H1 (cell line): ENCODE results near the gene PCDHB15. TPM values are rescaled to one million over a fixed set of nuclear protein-coding genes. Genes with fewer than 3 reads are reported as not detected.
"Not testable (repeated sequence)": the region's sequence is repeated elsewhere in the genome, so short reads cannot be mapped to it uniquely, and the experiment has no call there.

Source experiments
- CTCF ChIA-PET: fragments of 300-600 bp; sonication (Branson Sonifier 250); formaldehyde crosslinking; loops from one replicate; lab custom pipeline; 2021; ENCODE audit not compliant: partially characterized antibody; lab: Charles Lee
- POLR2A ChIA-PET: fragments of 300-600 bp; sonication (Branson Sonifier 250); formaldehyde crosslinking; loops from one replicate; lab custom pipeline; 2021; ENCODE audit warnings: inconsistent platforms; ENCODE audit not compliant: partially characterized antibody; lab: Charles Lee
- DNase-seq, 2 experiments: peaks; one replicate each; pipeline versions ENCODE4 v3.0.0 to v3.0.0-alpha.2; 2010 to 2022; ENCODE audit warnings: low spot score in 2 of 2, low read depth in 1 of 2, mixed read lengths in 1 of 2
- FAIRE-seq: peaks from 2 replicates; lab custom pipeline; 2011; peaks lifted over from hg19 to GRCh38; lab: Jason Lieb, UNC
- H2AFZ ChIP-seq: 2 replicates; pipeline ENCODE4 v1.8.1; 2012; ENCODE audit warnings: low read length, inconsistent platforms
- H2AK5ac ChIP-seq: 2 replicates; pipeline ENCODE4 v1.6.1; 2013; ENCODE audit warnings: low read depth, low read length
- H2BK120ac ChIP-seq: replicated peaks from 2 replicates; pipeline ENCODE3; 2013; ENCODE audit warnings: low read depth, low read length, inconsistent platforms
- H2BK12ac ChIP-seq: 2 replicates; pipeline ENCODE4 v1.6.1; 2013; ENCODE audit warnings: low read depth, low read length
- H2BK15ac ChIP-seq: 2 replicates; pipeline ENCODE4 v1.6.1; 2013; ENCODE audit warnings: low read length
- H2BK20ac ChIP-seq: 2 replicates; pipeline ENCODE4 v1.6.1; 2013; ENCODE audit warnings: low read length
- H2BK5ac ChIP-seq: 2 replicates; pipeline ENCODE4 v1.6.1; 2013; ENCODE audit warnings: low read depth, low read length
- H3K14ac ChIP-seq: 2 replicates; pipeline ENCODE4 v1.6.1; 2013; ENCODE audit warnings: inconsistent platforms; ENCODE audit not compliant: insufficient read length
- H3K18ac ChIP-seq: 2 replicates; pipeline ENCODE4 v1.6.1; 2013; ENCODE audit warnings: low read length; ENCODE audit errors: extremely low read depth
- H3K23ac ChIP-seq: 2 replicates; pipeline ENCODE4 v1.6.1; 2013; ENCODE audit warnings: inconsistent platforms; ENCODE audit not compliant: insufficient read length
- H3K23me2 ChIP-seq: 2 replicates; pipeline ENCODE4 v1.6.1; 2013; ENCODE audit warnings: low read depth, low read length
- H3K27ac ChIP-seq: 2 replicates; pipeline ENCODE4 v1.6.1; 2011; ENCODE audit warnings: low read depth, low read length, inconsistent platforms
- H3K27me3 ChIP-seq, 4 experiments: replicated peaks in 1 of 4; 1 replicate in 1 of 4; 2 replicates in 3 of 4; pipeline versions ENCODE4 v1.6.1 to v1.8.1; 2011 to 2013; ENCODE audit warnings: low read length in 3 of 4, mild to moderate bottlenecking in 3 of 4, inconsistent platforms in 2 of 4, mixed read lengths in 2 of 4, moderate library complexity in 1 of 4; ENCODE audit not compliant: control insufficient read depth in 3 of 4, insufficient read depth in 3 of 4; ENCODE audit errors: extremely low read depth in 1 of 4
- H3K36me3 ChIP-seq, 4 experiments: 2 replicates each; pipeline versions ENCODE4 v1.6.1 to v1.8.1; 2011 to 2013; ENCODE audit warnings: mild to moderate bottlenecking in 4 of 4, low read length in 3 of 4, moderate library complexity in 2 of 4, control low read depth in 1 of 4, inconsistent platforms in 1 of 4; ENCODE audit not compliant: insufficient read depth in 4 of 4, control insufficient read depth in 2 of 4
- H3K4ac ChIP-seq: replicated peaks from 2 replicates; pipeline ENCODE3; 2013; ENCODE audit warnings: low read length, low read depth, mixed read lengths, inconsistent platforms; ENCODE audit not compliant: insufficient read length
- H3K4me1 ChIP-seq, 4 experiments: replicated peaks in 1 of 4; 1 replicate in 1 of 4; 2 replicates in 3 of 4; pipeline versions ENCODE4 v1.6.1 to v1.8.1; 2011 to 2013; ENCODE audit warnings: low read length in 3 of 4, inconsistent platforms in 2 of 4, mixed read lengths in 1 of 4; ENCODE audit not compliant: insufficient read depth in 4 of 4, control insufficient read depth in 3 of 4
- H3K4me2 ChIP-seq, 2 experiments: 2 replicates each; pipeline versions ENCODE4 v1.6.1 to v1.8.1; 2011 to 2013; ENCODE audit warnings: low read depth in 2 of 2, low read length in 2 of 2, control low read depth in 1 of 2, inconsistent platforms in 1 of 2, mild to moderate bottlenecking in 1 of 2; ENCODE audit not compliant: insufficient read depth in 1 of 2
- H3K4me3 ChIP-seq, 4 experiments: fragments of 200-600, 300-600 bp in 1 of 4; sonication (generic), shearing (Covaris generic), sonication (Bioruptor Twin) in 1 of 4; 2 replicates each; pipeline versions ENCODE4 v1.5.1 to v1.8.1; 2011 to 2016; ENCODE audit warnings: low read length in 4 of 4, low read depth in 3 of 4, control low read depth in 2 of 4, inconsistent platforms in 2 of 4, mild to moderate bottlenecking in 2 of 4, mixed read lengths in 1 of 4, moderate library complexity in 1 of 4; ENCODE audit not compliant: insufficient read depth in 2 of 4; ENCODE audit errors: extremely low read depth in 1 of 4
- H3K56ac ChIP-seq: replicated peaks from 2 replicates; pipeline ENCODE3; 2013; ENCODE audit warnings: low read depth, mild to moderate bottlenecking, mixed read lengths, low read length, inconsistent platforms; ENCODE audit not compliant: insufficient read length
- H3K79me1 ChIP-seq: 2 replicates; pipeline ENCODE4 v1.6.1; 2013; ENCODE audit warnings: low read depth, low read length, control low read depth
- H3K79me2 ChIP-seq, 2 experiments: 2 replicates each; pipeline versions ENCODE4 v1.6.1 to v1.8.1; 2012 to 2013; ENCODE audit warnings: low read length in 2 of 2, mild to moderate bottlenecking in 2 of 2, inconsistent platforms in 1 of 2; ENCODE audit not compliant: insufficient read depth in 2 of 2, control insufficient read depth in 1 of 2
- H3K9ac ChIP-seq, 4 experiments: replicated peaks in 1 of 4; 1 replicate in 1 of 4; 2 replicates in 3 of 4; pipeline versions ENCODE4 v1.6.1 to v1.8.1; 2011 to 2013; ENCODE audit warnings: low read depth in 3 of 4, low read length in 3 of 4, control low read depth in 2 of 4, mild to moderate bottlenecking in 2 of 4, moderate library complexity in 2 of 4, inconsistent platforms in 1 of 4; ENCODE audit errors: extremely low read depth in 1 of 4
- H3K9me3 ChIP-seq, 2 experiments: 2 replicates each; pipeline versions ENCODE4 v1.6.1 to v1.8.1; 2012 to 2013; ENCODE audit warnings: mild to moderate bottlenecking in 2 of 2, moderate library complexity in 2 of 2, control low read depth in 1 of 2, inconsistent platforms in 1 of 2, low read depth in 1 of 2, low read length in 1 of 2, mixed read lengths in 1 of 2; ENCODE audit not compliant: insufficient read depth in 2 of 2
- H4K20me1 ChIP-seq, 2 experiments: replicated peaks in 1 of 2; 2 replicates each; pipeline versions ENCODE3 to v1.8.1; 2011 to 2013; ENCODE audit warnings: inconsistent platforms in 2 of 2, low read length in 2 of 2, mild to moderate bottlenecking in 1 of 2; ENCODE audit not compliant: insufficient read depth in 2 of 2, control insufficient read depth in 1 of 2
- H4K5ac ChIP-seq: 2 replicates; pipeline ENCODE4 v1.6.1; 2013; ENCODE audit warnings: low read length, low read depth, mixed read lengths, inconsistent platforms; ENCODE audit not compliant: insufficient read length
- H4K8ac ChIP-seq: 2 replicates; pipeline ENCODE4 v1.8.0; 2013; ENCODE audit warnings: mild to moderate bottlenecking, moderate library complexity, low read length, inconsistent platforms; ENCODE audit not compliant: insufficient read depth; ENCODE audit errors: extremely low read depth
- H4K91ac ChIP-seq: replicated peaks from 2 replicates; pipeline ENCODE3; 2013; ENCODE audit warnings: low read length, mixed read lengths, inconsistent platforms; ENCODE audit not compliant: insufficient read length
- WGBS, 2 experiments: shearing (Covaris generic) in 1 of 2; methylation state at CpG; one replicate each; pipeline versions ENCODE4 v1.1.6 to v1.1.7; 2013 to 2015; ENCODE audit warnings: low lambda C conversion rate in 2 of 2, mixed read lengths in 2 of 2, inconsistent platforms in 1 of 2, low coverage in 1 of 2, missing lambda C conversion rate in 1 of 2; ENCODE audit not compliant: insufficient replicate concordance in 2 of 2, insufficient coverage in 1 of 2, insufficient read length in 1 of 2; ENCODE audit errors: extremely low coverage in 1 of 2, missing lambda C conversion rate in 1 of 2; 5-methylcytosine and 5-hydroxymethylcytosine counted together
- polyA plus RNA-seq, 7 experiments: library from polyadenylated mRNA; depleted of rRNA in 3 of 7; stranded (reverse) in 5 of 7; unstranded in 2 of 7; fragments of >200 nt in 5 of 7; fragments of 200-250 nt in 2 of 7; gene quantifications; 1 replicate in 5 of 7; 2 replicates in 1 of 7; 4 replicates in 1 of 7; pipeline versions ENCODE4 v1.2.1 to v1.2.3, GENCODE V29; 2011 to 2013; ENCODE audit warnings: missing spikeins in 2 of 7, mixed read lengths in 2 of 7
- total RNA-seq: library from RNA; stranded (reverse); fragmentation: NEBNext Ultra II Directional; extraction: Animal tissue kit (Norgen Biotek cat#: 25700); gene quantifications from 2 replicates; pipeline ENCODE4 v1.2.1, GENCODE V29; 2021

Gene PCDHB15
- total and polyA plus RNA-seq, 2 of the 8 experiments (the other 6 are each of a cell fraction or from before 2014, with no cell fraction given), result 2.8 to 4.0 TPM

GRCh38 chr5:141216035-141216434, 29.2 kb upstream of the PCDHB15 start:
- H2BK12ac ChIP-seq, H3K14ac ChIP-seq, FAIRE-seq, H2BK5ac ChIP-seq, H3K4me3 ChIP-seq, H3K9ac ChIP-seq, H4K91ac ChIP-seq, DNase-seq, H3K23me2 ChIP-seq, H2AK5ac ChIP-seq, H3K79me1 ChIP-seq, H2BK120ac ChIP-seq, H3K23ac ChIP-seq, H4K5ac ChIP-seq, H3K36me3 ChIP-seq, H3K4me1 ChIP-seq, H4K20me1 ChIP-seq, H3K18ac ChIP-seq, H2BK15ac ChIP-seq, POLR2A ChIA-PET, H3K27ac ChIP-seq, H2BK20ac ChIP-seq, H3K4me2 ChIP-seq, H3K56ac ChIP-seq, H3K79me2 ChIP-seq, H3K4ac ChIP-seq, H3K27me3 ChIP-seq, H4K8ac ChIP-seq, H2AFZ ChIP-seq: not testable (repeated sequence)
- CTCF ChIA-PET, result interaction anchor here (1.1 to 2.8 kb wide), 5 partner anchors 13 to 298 kb away, joined by 3 to 13 read pairs (median 3); partner anchors contain the start of genes PCDHB11, PCDHB15 and PCDHGB1
- H3K9me3 ChIP-seq, result peaks cover 7 to 16% of the 10 kb centered on the region in 2 experiments; a peak in 3 of 4 replicates
- 90% methylated on average over 11 of the region's 26 CpGs; no CpG with 5 or more reads in 1 of the 2 experiments for WGBS, 2 experiments
